IMR-90 (cell line): ENCODE measurements around the gene UBE2K. TPM values are rescaled to one million over a fixed set of nuclear protein-coding genes. Genes with fewer than 3 reads are reported as not detected.

Experiments used
- ATAC-seq: fragments of 200-7000 bp; cut with Tn5 transposase; 2 replicates; pipeline ENCODE4 v1.9.1; 2020; ENCODE audit warnings: low read depth, mild to moderate bottlenecking, moderate library complexity
- BruUV-seq: library from RNA; stranded (reverse); fragments of 400-500 nt; replicated peaks from 2 replicates; lab custom pipeline; 2021; lab: Mats Ljungman, UMichigan
- CTCF ChIA-PET: fragments of 300-600 bp; formaldehyde crosslinking; extraction: SDS; loops from one replicate; lab custom pipeline; 2021; ENCODE audit warnings: antibody characterized with exemption; lab: Yijun Ruan, JAX
- POLR2A ChIA-PET: fragments of 300-600 bp; sonication (Branson Sonifier 250); formaldehyde crosslinking; loops from one replicate; lab custom pipeline; 2022; ENCODE audit warnings: antibody characterized with exemption; ENCODE audit not compliant: unreplicated experiment; lab: Charles Lee
- DNase-seq: peaks from one replicate; pipeline ENCODE4 v3.0.0; 2013
- H2AFZ ChIP-seq: replicated peaks from 2 replicates; pipeline ENCODE3; 2013; ENCODE audit warnings: low read length, mild to moderate bottlenecking; ENCODE audit not compliant: poor library complexity
- H2AK5ac ChIP-seq: 2 replicates; pipeline ENCODE4 v1.6.1; 2013; ENCODE audit warnings: low read depth, low read length, inconsistent platforms
- H2AK9ac ChIP-seq: replicated peaks from 2 replicates; pipeline ENCODE3; 2013; ENCODE audit warnings: mild to moderate bottlenecking, low read depth, low read length, moderate library complexity; ENCODE audit not compliant: poor library complexity
- H2BK120ac ChIP-seq: 2 replicates; pipeline ENCODE4 v1.6.1; 2013; ENCODE audit warnings: low read depth, low read length, inconsistent platforms
- H2BK15ac ChIP-seq: 3 replicates; pipeline ENCODE4 v1.6.1; 2013; ENCODE audit warnings: low read depth, low read length, inconsistent platforms
- H2BK20ac ChIP-seq: 2 replicates; pipeline ENCODE4 v1.6.1; 2013; ENCODE audit warnings: low read depth, mild to moderate bottlenecking, inconsistent platforms, low read length, moderate library complexity
- H2BK5ac ChIP-seq: 2 replicates; pipeline ENCODE4 v1.6.1; 2013; ENCODE audit warnings: mild to moderate bottlenecking, low read depth, low read length, inconsistent platforms; ENCODE audit not compliant: poor library complexity, severe bottlenecking
- H3K14ac ChIP-seq: replicated peaks from 2 replicates; pipeline ENCODE4 v1.6.1; 2013; ENCODE audit warnings: low read depth, low read length, inconsistent platforms
- H3K18ac ChIP-seq: 2 replicates; pipeline ENCODE4 v1.6.1; 2013; ENCODE audit warnings: low read depth, low read length, control low read depth
- H3K23ac ChIP-seq: 2 replicates; pipeline ENCODE4 v1.6.1; 2013; ENCODE audit warnings: low read depth, low read length, inconsistent platforms
- H3K27ac ChIP-seq: 2 replicates; pipeline ENCODE4 v1.5.1; 2013; ENCODE audit warnings: mild to moderate bottlenecking, control low read depth, low read length; ENCODE audit not compliant: insufficient read depth
- H3K27me3 ChIP-seq: 2 replicates; pipeline ENCODE4 v1.6.1; 2013; ENCODE audit warnings: low read length; ENCODE audit not compliant: control insufficient read depth, insufficient read depth
- H3K36me3 ChIP-seq: 2 replicates; pipeline ENCODE4 v1.6.1; 2013; ENCODE audit warnings: low read length, mixed read lengths; ENCODE audit not compliant: control insufficient read depth, insufficient read depth
- H3K4ac ChIP-seq: 2 replicates; pipeline ENCODE4 v1.6.1; 2013; ENCODE audit warnings: low read depth, low read length, inconsistent platforms
- H3K4me1 ChIP-seq: 2 replicates; pipeline ENCODE4 v1.6.1; 2013; ENCODE audit warnings: low read length, mixed read lengths; ENCODE audit not compliant: control insufficient read depth, insufficient read depth
- H3K4me2 ChIP-seq: 2 replicates; pipeline ENCODE4 v1.6.1; 2013; ENCODE audit warnings: low read depth, mild to moderate bottlenecking, control low read depth, low read length, moderate library complexity
- H3K4me3 ChIP-seq: 2 replicates; pipeline ENCODE4 v1.5.1; 2013; ENCODE audit warnings: low read depth, mild to moderate bottlenecking, control low read depth, low read length, moderate library complexity; ENCODE audit not compliant: insufficient read depth
- H3K56ac ChIP-seq: 2 replicates; pipeline ENCODE4 v1.6.1; 2013; ENCODE audit warnings: low read length, inconsistent platforms; ENCODE audit not compliant: insufficient read depth; ENCODE audit errors: extremely low read depth
- H3K79me1 ChIP-seq, 2 experiments: 2 replicates each; pipeline ENCODE4 v1.6.1; 2013; ENCODE audit warnings: low read length in 2 of 2, inconsistent platforms in 1 of 2, low read depth in 1 of 2
- H3K9ac ChIP-seq: 2 replicates; pipeline ENCODE4 v1.6.1; 2013; ENCODE audit warnings: low read depth, low read length, control low read depth
- H3K9me1 ChIP-seq: 2 replicates; pipeline ENCODE4 v1.6.1; 2013; ENCODE audit warnings: low read length, inconsistent platforms; ENCODE audit not compliant: insufficient read depth
- H3K9me3 ChIP-seq: 2 replicates; pipeline ENCODE4 v1.6.1; 2013; ENCODE audit warnings: low read length; ENCODE audit not compliant: control insufficient read depth, insufficient read depth
- H4K20me1 ChIP-seq: 2 replicates; pipeline ENCODE4 v1.6.1; 2013; ENCODE audit warnings: low read length, inconsistent platforms; ENCODE audit not compliant: insufficient read depth
- H4K5ac ChIP-seq: 2 replicates; pipeline ENCODE4 v1.6.1; 2013; ENCODE audit warnings: mild to moderate bottlenecking, low read depth, low read length, control low read depth
- H4K8ac ChIP-seq, 2 experiments: 2 replicates each; pipeline ENCODE4 v1.6.1; 2013; ENCODE audit warnings: low read depth in 2 of 2, low read length in 2 of 2, control low read depth in 1 of 2, inconsistent platforms in 1 of 2
- H4K91ac ChIP-seq: 2 replicates; pipeline ENCODE4 v1.6.1; 2013; ENCODE audit warnings: low read depth, low read length, inconsistent platforms; ENCODE audit not compliant: insufficient read depth
- BHLHE40 ChIP-seq: fragments of 150-350 bp; IDR thresholded peaks from 2 replicates; pipeline ENCODE4 v1.6.1; 2016; ENCODE audit warnings: mild to moderate bottlenecking, low read depth, low read length
- CEBPB ChIP-seq: IDR thresholded peaks from 2 replicates; pipeline ENCODE4 v1.6.1; 2012; ENCODE audit warnings: low read depth, low read length, improper control_type of control experiment
- MAFK ChIP-seq: IDR thresholded peaks from 2 replicates; pipeline ENCODE4 v1.6.1; 2012; ENCODE audit warnings: low read depth, low read length, improper control_type of control experiment
- MAZ ChIP-seq: IDR thresholded peaks from 2 replicates; pipeline ENCODE4 v1.6.1; 2012; ENCODE audit warnings: low read depth, mild to moderate bottlenecking, low read length, improper control_type of control experiment, moderate library complexity, borderline replicate concordance
- MXI1 ChIP-seq: IDR thresholded peaks from 2 replicates; pipeline ENCODE4 v1.6.1; 2012; ENCODE audit warnings: low read depth, mild to moderate bottlenecking, low read length, moderate library complexity, borderline replicate concordance
- NFE2L2 ChIP-seq: fragments of 150-350 bp; IDR thresholded peaks from 2 replicates; pipeline ENCODE4 v1.6.1; 2016; ENCODE audit warnings: low read depth, mild to moderate bottlenecking, low read length
- RAD21 ChIP-seq: IDR thresholded peaks from 2 replicates; pipeline ENCODE4 v1.6.1; 2012; ENCODE audit warnings: low read length, improper control_type of control experiment
- RCOR1 ChIP-seq: IDR thresholded peaks from 2 replicates; pipeline ENCODE4 v1.6.1; 2012; ENCODE audit warnings: mild to moderate bottlenecking, low read length, improper control_type of control experiment; ENCODE audit not compliant: insufficient replicate concordance
- RFX5 ChIP-seq: IDR thresholded peaks from 2 replicates; pipeline ENCODE4 v1.8.0; 2012; ENCODE audit warnings: low read depth, mild to moderate bottlenecking, low read length, moderate library complexity
- SMC3 ChIP-seq: fragments of 150-350 bp; IDR thresholded peaks from 2 replicates; pipeline ENCODE4 v1.6.1; 2016; ENCODE audit warnings: low read depth, mild to moderate bottlenecking, antibody characterized with exemption, low read length, moderate library complexity
- WGBS, 2 experiments: methylation state at CpG; one replicate each; pipeline versions ENCODE4 v1.1.5 to v1.1.7; 2013; ENCODE audit warnings: missing lambda C conversion rate in 2 of 2; ENCODE audit not compliant: insufficient read length in 1 of 2; ENCODE audit errors: extremely low coverage in 2 of 2; 5-methylcytosine and 5-hydroxymethylcytosine counted together
- dilution Hi-C: fragments of 300-500 bp; cut with HindIII; formaldehyde crosslinking; loops from one replicate; pipeline ENCODE4 v1.14.3; 2018; ENCODE audit warnings: low sequenced_read_pairs; ENCODE audit not compliant: unreplicated experiment
- in situ Hi-C: fragments of 300-500 bp; cut with MboI; formaldehyde crosslinking; loops from 3 replicates; pipeline ENCODE4 v1.14.3; 2019; ENCODE audit warnings: low sequenced_read_pairs, inconsistent platforms, mixed read lengths
- intact Hi-C: fragments of 100-400 bp; cut with micrococcal nuclease; formaldehyde crosslinking; loops from 2 replicates; pipeline ENCODE4 v1.10.0; 2022
- polyA plus RNA-seq, 3 experiments: library from polyadenylated mRNA; depleted of rRNA; stranded (reverse); fragments of >200 nt; gene quantifications; 2 replicates each; pipeline ENCODE4 v1.2.3, GENCODE V29; 2012; ENCODE audit warnings: low replicate concordance in 1 of 3
- total RNA-seq: library from RNA; depleted of rRNA; stranded (reverse); fragments of >200 nt; gene quantifications from 2 replicates; pipeline ENCODE4 v1.2.3, GENCODE V29; 2012
- TF ChIP-seq, protein P1 (sequence below): conservative IDR thresholded peaks from 2 replicates; pipeline ENCODE4 v1.5.1; 2012; ENCODE audit warnings: mild to moderate bottlenecking, low read depth, low read length, improper control_type of control experiment

UBE2K gene
- total and polyA plus RNA-seq, 2 of the 4 experiments (the other 2 are of a cell fraction) = 17.7 to 44.8 TPM

DNA sequence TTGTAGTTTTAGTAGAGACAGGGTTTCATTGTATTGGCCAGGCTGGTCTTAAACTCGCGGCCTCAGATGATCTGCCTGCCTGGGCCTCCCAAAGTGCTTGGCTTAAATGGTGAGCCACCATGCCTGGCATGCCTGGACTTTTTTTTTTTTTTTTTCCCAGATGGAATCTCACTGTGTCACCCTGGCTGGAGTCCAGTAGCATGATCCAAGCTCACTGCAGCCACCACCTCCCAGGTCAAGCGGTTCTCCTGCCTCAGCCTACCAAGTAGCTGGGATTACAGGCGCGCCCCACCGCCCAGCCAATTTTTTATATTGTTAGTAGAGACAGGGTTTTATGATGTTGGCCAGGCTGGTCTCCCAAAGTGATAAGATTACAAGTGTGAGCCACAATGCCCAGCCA lies 8.4 kb downstream of the UBE2K start:
- Histone ChIP-seq H3K9me3 (no peaks in the 10 kb centered on the region), H3K56ac (no peak overlapping the region), H2BK20ac (no peak overlapping the region), H4K8ac (no peak overlapping the region), H4K91ac (no peak overlapping the region), H2AFZ (no peak overlapping the region), H2BK15ac (no peak overlapping the region), H3K4ac (no peak overlapping the region; the same call in 1 of the 2 replicates), H2BK5ac (peak overlapping the region; percentile 68), H3K4me3 (no peak overlapping the region), H3K36me3 (peaks cover 8% of the 10 kb centered on the region; the same call in 1 of the 2 replicates), H3K27ac (peak overlapping the region; percentile 12; the same call in 1 of the 2 replicates), H3K79me1 (peaks cover 0 to 19% of the 10 kb centered on the region in 2 experiments; a peak in 3 of 4 replicates), H3K4me2 (no peak overlapping the region), H3K9ac (no peak overlapping the region), H3K27me3 (no peaks in the 10 kb centered on the region), H4K5ac (no peak overlapping the region), H2AK5ac (no peak overlapping the region; the same call in 1 of the 2 replicates), H3K14ac (no peak overlapping the region), H3K4me1 (peaks cover 3% of the 10 kb centered on the region; the same call in 1 of the 2 replicates), H3K18ac (no peak overlapping the region), H2BK120ac (no peak overlapping the region), H4K20me1 (peaks cover 86% of the 10 kb centered on the region), H3K23ac (no peak overlapping the region), H2AK9ac (peak overlapping the region; percentile 50), H3K9me1 (peaks cover 6% of the 10 kb centered on the region; the same call in 1 of the 2 replicates)
- dilution Hi-C loops = no loop called here
- ChIA-PET POLR2A (no interaction called here), CTCF (no interaction called here)
- no CpG with 5 or more reads among the region's 6 CpGs for WGBS, 2 experiments
- peak; percentile 76 for ATAC-seq
- DNase-seq = peak; percentile 89
- TF ChIP-seq RCOR1 (no peak), RFX5 (no peak), SMC3 (no peak), MAZ (no peak), RAD21 (no peak), NFE2L2 (no peak), CEBPB (no peak), MAFK (no peak), MXI1 (no peak), BHLHE40 (no peak; the same call in 1 of the 2 replicates)
- TF ChIP-seq, protein P1, sequence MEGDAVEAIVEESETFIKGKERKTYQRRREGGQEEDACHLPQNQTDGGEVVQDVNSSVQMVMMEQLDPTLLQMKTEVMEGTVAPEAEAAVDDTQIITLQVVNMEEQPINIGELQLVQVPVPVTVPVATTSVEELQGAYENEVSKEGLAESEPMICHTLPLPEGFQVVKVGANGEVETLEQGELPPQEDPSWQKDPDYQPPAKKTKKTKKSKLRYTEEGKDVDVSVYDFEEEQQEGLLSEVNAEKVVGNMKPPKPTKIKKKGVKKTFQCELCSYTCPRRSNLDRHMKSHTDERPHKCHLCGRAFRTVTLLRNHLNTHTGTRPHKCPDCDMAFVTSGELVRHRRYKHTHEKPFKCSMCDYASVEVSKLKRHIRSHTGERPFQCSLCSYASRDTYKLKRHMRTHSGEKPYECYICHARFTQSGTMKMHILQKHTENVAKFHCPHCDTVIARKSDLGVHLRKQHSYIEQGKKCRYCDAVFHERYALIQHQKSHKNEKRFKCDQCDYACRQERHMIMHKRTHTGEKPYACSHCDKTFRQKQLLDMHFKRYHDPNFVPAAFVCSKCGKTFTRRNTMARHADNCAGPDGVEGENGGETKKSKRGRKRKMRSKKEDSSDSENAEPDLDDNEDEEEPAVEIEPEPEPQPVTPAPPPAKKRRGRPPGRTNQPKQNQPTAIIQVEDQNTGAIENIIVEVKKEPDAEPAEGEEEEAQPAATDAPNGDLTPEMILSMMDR = no peak
- in situ Hi-C loops = no loop called here
- BruUV-seq = no TSS peak
- intact Hi-C loops = no loop called here
